B cell (primary cell): ENCODE measurements around the gene GBP7.

ENCODE experiments used
- CTCF ChIP-seq: fragments of 200-600 bp; IDR thresholded peaks from one replicate; pipeline ENCODE4 v1.8.0; 2022; ENCODE audit warnings: antibody characterized with exemption, mild to moderate bottlenecking
- EZH2 ChIP-seq: IDR thresholded peaks from 2 replicates; pipeline ENCODE4 v1.6.1; 2012; ENCODE audit warnings: borderline replicate concordance, low read depth, mild to moderate bottlenecking, moderate library complexity, low read length; ENCODE audit not compliant: insufficient read depth, poor library complexity, severe bottlenecking

GRCh38 chr1:89095737-89096136 is 80.1 kb downstream of the GBP7 start:
- TF ChIP-seq EZH2 (no peak), CTCF (no peak)
